Measurements from ENCODE around the gene OSTF1. TPM values are rescaled to one million over a fixed set of nuclear protein-coding genes. Genes with fewer than 3 reads are reported as not detected.

Gene OSTF1
- total RNA-seq, 1 donor from 2014 or later, result 25.1 TPM

- Histone ChIP-seq H3K9me3 (no peaks in the 10 kb centered on the region), H3K27ac (no peak overlapping the region), H3K4me3 (no peak overlapping the region), H3K36me3 (no peaks in the 10 kb centered on the region), H3K4me1 (no peaks in the 10 kb centered on the region), H3K27me3 (no peaks in the 10 kb centered on the region)
- no peak for TF ChIP-seq CTCF (IDR thresholded peaks at IDR 0.05)
- intact Hi-C loops (cut with DNase I), result no loop called here
- no peak for DNase-seq (ENCODE audit: low spot score in 2 of 2)
These were observed 40.8 kb upstream of the OSTF1 start for GRCh38 chr9:75047506-75047905.

- Histone ChIP-seq H3K36me3 (no peaks in the 10 kb centered on the region), H3K9me3 (no peaks in the 10 kb centered on the region), H3K4me3 (no peak overlapping the region), H3K27ac (no peak overlapping the region), H3K4me1 (no peaks in the 10 kb centered on the region), H3K27me3 (no peaks in the 10 kb centered on the region)
- intact Hi-C loops (cut with DNase I), result no loop called here
- no peak for DNase-seq (ENCODE audit: low spot score in 2 of 2)
- no peak for TF ChIP-seq CTCF (IDR thresholded peaks at IDR 0.05)
These were observed 37.0 kb upstream of the OSTF1 start for GRCh38 chr9:75051285-75051684.

GRCh38 chr9:75053869-75054268 lies 34.4 kb upstream of the OSTF1 start:
- Histone ChIP-seq H3K9me3 (no peaks in the 10 kb centered on the region), H3K36me3 (no peaks in the 10 kb centered on the region), H3K27ac (no peak overlapping the region), H3K4me3 (no peak overlapping the region), H3K27me3 (no peaks in the 10 kb centered on the region), H3K4me1 (no peaks in the 10 kb centered on the region)
- no peak for TF ChIP-seq CTCF (IDR thresholded peaks at IDR 0.05)
- DNase-seq (ENCODE audit: low spot score in 2 of 2), result no peak
- intact Hi-C loops (cut with DNase I), result no loop called here

- Histone ChIP-seq H3K27me3 (no peaks in the 10 kb centered on the region), H3K4me3 (no peak overlapping the region), H3K27ac (no peak overlapping the region), H3K9me3 (no peaks in the 10 kb centered on the region), H3K36me3 (no peaks in the 10 kb centered on the region), H3K4me1 (no peaks in the 10 kb centered on the region)
- DNase-seq (ENCODE audit: low spot score in 2 of 2), result no peak
- no peak for TF ChIP-seq CTCF (IDR thresholded peaks at IDR 0.05)
- intact Hi-C loops (cut with DNase I), result no loop called here
These were observed 33.8 kb upstream of the OSTF1 start for GRCh38 chr9:75054368-75055001.

- no peaks in the 10 kb centered on the region for H3K9me3 ChIP-seq
- no peaks in the 10 kb centered on the region for H3K4me1 ChIP-seq
- no peaks in the 10 kb centered on the region for H3K27me3 ChIP-seq
- no peak for TF ChIP-seq CTCF (IDR thresholded peaks at IDR 0.05)
- H3K36me3 ChIP-seq, result peaks cover 3 to 7% of the 10 kb centered on the region in 2 donors
- DNase-seq (ENCODE audit: low spot score in 2 of 2), result no peak
- no peak overlapping the region for H3K4me3 ChIP-seq
- intact Hi-C loops (cut with DNase I), result no loop called here
- no peak overlapping the region for H3K27ac ChIP-seq
These were observed 27.1 kb upstream of the OSTF1 start for GRCh38 chr9:75061169-75061568.
